ENCODE measurements around the gene HEATR5A.
"Not testable (repeated sequence)": the region's sequence is repeated elsewhere in the genome, so short reads cannot be mapped to it uniquely, and the experiment has no call there.

The HEATR5A gene

GRCh38 chr14:31257244-31257553, 163.2 kb downstream of the HEATR5A start:
- DNase-seq (ENCODE audit: low spot score), result no peak

GRCh38 chr14:31256534-31257243, 163.7 kb downstream of the HEATR5A start:
- DNase-seq (ENCODE audit: low spot score), result no peak

GRCh38 chr14:31255918-31256317, 164.4 kb downstream of the HEATR5A start:
- DNase-seq (ENCODE audit: low spot score), result not testable (repeated sequence)

GRCh38 chr14:31255286-31255685, 165.1 kb downstream of the HEATR5A start:
- DNase-seq (ENCODE audit: low spot score), result no peak

- DNase-seq (ENCODE audit: low spot score), result no peak
Observed at GRCh38 chr14:31253746-31254471, 166.4 kb downstream of the HEATR5A start.

- no peak for DNase-seq (ENCODE audit: low spot score)
Observed at GRCh38 chr14:31252865-31253264, 167.5 kb downstream of the HEATR5A start.

GRCh38 chr14:31251028-31251958, 169.1 kb downstream of the HEATR5A start:
- no peak for DNase-seq (ENCODE audit: low spot score)

GRCh38 chr14:31244626-31245025, 175.7 kb downstream of the HEATR5A start:
- peak; percentile 22 for DNase-seq (ENCODE audit: low spot score)

GRCh38 chr14:31243860-31244259, 176.5 kb downstream of the HEATR5A start:
- DNase-seq (ENCODE audit: low spot score), result peak; percentile 96

- DNase-seq (ENCODE audit: low spot score), result not testable (repeated sequence)
Observed at GRCh38 chr14:31242161-31242940, 178.0 kb downstream of the HEATR5A start.
